Measurements from ENCODE around the gene PSME4. TPM values are rescaled to one million over a fixed set of nuclear protein-coding genes. Genes with fewer than 3 reads are reported as not detected.
"Not testable (repeated sequence)": the region's sequence is repeated elsewhere in the genome, so short reads cannot be mapped to it uniquely, and the experiment has no call there.

Gene PSME4
- total RNA-seq, 1 donor from 2014 or later = 44.3 TPM

GRCh38 chr2:53969285-53969967 is 1.4 kb downstream of the PSME4 start:
- Histone ChIP-seq H3K36me3 (ENCODE audit: control insufficient read depth, insufficient read depth, low read length) (no peaks in the 10 kb centered on the region), H3K4me3 (ENCODE audit: low read depth, low read length) (peak overlapping the region; percentile 83), H3K27me3 (ENCODE audit: control insufficient read depth, insufficient read depth, low read length) (no peaks in the 10 kb centered on the region)
- DNase-seq (ENCODE audit: low read depth) = peak; percentile 56
- no peak for TF ChIP-seq CTCF (IDR thresholded peaks at IDR 0.05; ENCODE audit: insufficient read depth, low read length, poor library complexity, severe bottlenecking)

- H3K36me3 ChIP-seq (ENCODE audit: control insufficient read depth, insufficient read depth, low read length) = no peaks in the 10 kb centered on the region
- H3K4me3 ChIP-seq (ENCODE audit: low read depth, low read length) = no peak overlapping the region
- TF ChIP-seq CTCF (IDR thresholded peaks at IDR 0.05; ENCODE audit: insufficient read depth, low read length, poor library complexity, severe bottlenecking) = no peak
- DNase-seq (ENCODE audit: low read depth) = no peak
- H3K27me3 ChIP-seq (ENCODE audit: control insufficient read depth, insufficient read depth, low read length) = no peaks in the 10 kb centered on the region
These were observed 5.7 kb downstream of the PSME4 start for GRCh38 chr2:53964987-53965687.

GRCh38 chr2:53964257-53964952 is 6.4 kb downstream of the PSME4 start:
- H3K36me3 ChIP-seq (ENCODE audit: control insufficient read depth, insufficient read depth, low read length) = no peaks in the 10 kb centered on the region
- no peak for TF ChIP-seq CTCF (IDR thresholded peaks at IDR 0.05; ENCODE audit: insufficient read depth, low read length, poor library complexity, severe bottlenecking)
- H3K4me3 ChIP-seq (ENCODE audit: low read depth, low read length) = no peak overlapping the region
- H3K27me3 ChIP-seq (ENCODE audit: control insufficient read depth, insufficient read depth, low read length) = no peaks in the 10 kb centered on the region
- DNase-seq (ENCODE audit: low read depth) = no peak

DNA sequence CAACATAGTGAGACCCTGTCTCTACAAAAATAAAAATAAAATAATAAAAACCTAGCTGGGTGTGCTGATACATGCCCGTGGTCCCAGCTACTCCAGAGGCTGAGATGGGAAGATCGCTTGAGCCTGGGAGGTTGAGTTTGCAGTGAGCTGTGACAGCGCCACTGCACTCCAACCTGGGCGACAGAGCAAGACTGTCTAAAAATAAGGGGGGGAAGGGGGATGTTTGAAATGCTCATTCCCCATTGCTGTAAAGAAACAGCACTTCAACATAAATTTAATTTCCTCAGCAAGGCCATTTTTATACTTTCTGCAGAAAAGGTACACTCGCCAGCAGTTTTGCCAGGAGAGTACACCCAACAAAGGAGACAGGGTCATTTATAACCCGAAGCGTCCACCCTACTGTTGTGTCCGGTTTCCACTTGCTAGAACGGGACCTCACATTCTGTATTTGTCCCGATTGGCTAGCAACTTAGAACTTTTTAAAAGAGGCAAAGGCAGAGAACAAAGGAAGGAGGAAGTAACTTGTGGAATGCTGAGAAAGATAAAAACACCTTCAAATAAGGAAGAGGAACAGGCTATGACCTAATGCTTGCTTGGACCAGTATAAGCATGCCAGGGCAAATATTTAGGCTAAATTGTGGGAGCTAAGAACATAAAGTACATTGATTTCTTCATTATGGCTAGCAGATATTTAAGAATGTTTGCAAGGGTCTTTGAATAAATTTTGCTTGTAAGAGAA is 9.1 kb downstream of the PSME4 start:
- not testable (repeated sequence) for DNase-seq (ENCODE audit: low read depth); H3K27me3 ChIP-seq (ENCODE audit: control insufficient read depth, insufficient read depth, low read length); H3K36me3 ChIP-seq (ENCODE audit: control insufficient read depth, insufficient read depth, low read length); H3K4me3 ChIP-seq (ENCODE audit: low read depth, low read length)

DNA sequence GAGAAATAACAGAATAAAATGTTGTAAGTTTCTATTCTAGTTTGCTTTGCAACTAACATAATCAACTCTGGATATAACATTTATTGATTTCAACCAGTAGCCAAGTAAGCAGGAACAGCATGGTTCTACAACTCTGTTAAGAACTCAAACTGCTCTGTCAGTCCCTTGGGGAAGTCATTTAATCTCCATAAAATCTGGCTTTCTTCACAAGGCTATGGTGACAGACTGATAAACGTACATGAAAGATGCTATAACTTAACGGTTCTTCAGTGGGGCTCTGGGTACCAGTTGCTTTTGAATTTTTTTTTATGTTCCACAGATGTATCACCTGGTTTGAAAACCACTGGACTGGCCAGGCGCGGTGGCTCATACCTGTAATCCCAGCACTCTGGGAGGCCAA is 10.3 kb downstream of the PSME4 start:
- Histone ChIP-seq H3K4me3 (ENCODE audit: low read depth, low read length) (no peak overlapping the region), H3K27me3 (ENCODE audit: control insufficient read depth, insufficient read depth, low read length) (no peaks in the 10 kb centered on the region), H3K36me3 (ENCODE audit: control insufficient read depth, insufficient read depth, low read length) (no peaks in the 10 kb centered on the region)
- no peak for DNase-seq (ENCODE audit: low read depth)
- TF ChIP-seq CTCF (IDR thresholded peaks at IDR 0.05; ENCODE audit: insufficient read depth, low read length, poor library complexity, severe bottlenecking) = no peak

DNA sequence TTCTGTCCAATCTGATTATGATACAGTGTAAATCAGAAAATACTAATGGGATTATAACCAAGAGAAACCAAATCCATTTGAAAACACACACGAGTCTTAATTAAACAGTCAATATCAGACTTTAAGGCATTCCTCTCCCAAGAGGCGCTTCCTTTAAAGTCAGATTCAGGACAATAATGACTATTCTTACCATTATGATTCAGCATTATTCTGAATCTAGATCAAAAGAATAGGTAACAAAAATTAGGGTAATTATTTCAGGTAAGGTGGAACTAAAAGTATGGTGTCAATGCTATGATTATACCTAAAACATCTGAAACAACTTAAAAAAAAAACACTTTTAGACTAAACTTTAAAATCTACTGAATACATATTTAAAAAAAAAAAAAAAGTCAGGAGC is 12.3 kb downstream of the PSME4 start:
- no peaks in the 10 kb centered on the region for H3K36me3 ChIP-seq (ENCODE audit: control insufficient read depth, insufficient read depth, low read length)
- no peak overlapping the region for H3K4me3 ChIP-seq (ENCODE audit: low read depth, low read length)
- TF ChIP-seq CTCF (IDR thresholded peaks at IDR 0.05; ENCODE audit: insufficient read depth, low read length, poor library complexity, severe bottlenecking) = no peak
- H3K27me3 ChIP-seq (ENCODE audit: control insufficient read depth, insufficient read depth, low read length) = no peaks in the 10 kb centered on the region
- DNase-seq (ENCODE audit: low read depth) = no peak
